B cell (primary cell): ENCODE data around the gene GRIK2. TPM values are rescaled to one million over a fixed set of nuclear protein-coding genes. Genes with fewer than 3 reads are reported as not detected.

ENCODE experiments used
- ATAC-seq: fragments of 200-7000 bp; cut with Tn5 transposase; one replicate; pipeline ENCODE4 v1.10.0; 2021; ENCODE audit warnings: low read depth, mild to moderate bottlenecking, moderate number of reproducible peaks, moderate library complexity
- CTCF ChIA-PET: fragments of 350-600 bp; sonication (Branson Sonifier 250); formaldehyde crosslinking; loops from one replicate; lab custom pipeline; 2021; ENCODE audit warnings: antibody characterized with exemption, inconsistent platforms; lab: Charles Lee
- POLR2A ChIA-PET: fragments of 350-600 bp; sonication (Branson Sonifier 250); formaldehyde crosslinking; loops from one replicate; lab custom pipeline; 2021; ENCODE audit warnings: antibody characterized with exemption; lab: Charles Lee
- DNase-seq: peaks from one replicate; pipeline ENCODE4 v3.0.0; 2013
- H2AFZ ChIP-seq: 2 replicates; pipeline ENCODE4 v1.6.1; 2012; ENCODE audit warnings: mild to moderate bottlenecking, low read depth, low read length; ENCODE audit not compliant: insufficient read depth, poor library complexity, severe bottlenecking
- H3K27ac ChIP-seq, 2 donors: 1 replicate in 1 of 2; 2 replicates in 1 of 2; pipeline ENCODE4 v1.5.1; 2012 to 2013; ENCODE audit warnings: low read length in 2 of 2, mild to moderate bottlenecking in 2 of 2, moderate library complexity in 1 of 2
- H3K27me3 ChIP-seq, 4 experiments: fragments of 200-600 bp in 1 of 4; sonication (generic) in 1 of 4; replicated peaks in 1 of 4; 1 replicate in 2 of 4; 2 replicates in 2 of 4; pipeline versions ENCODE4 v1.6.1 to v1.7.0; 2013 to 2016; ENCODE audit warnings: low read length in 3 of 4, mild to moderate bottlenecking in 2 of 4, mixed read lengths in 1 of 4, moderate library complexity in 1 of 4; ENCODE audit not compliant: insufficient read depth in 4 of 4, control insufficient read depth in 3 of 4; ENCODE audit errors: control extremely low read depth in 1 of 4
- H3K36me3 ChIP-seq, 2 experiments: replicated peaks in 1 of 2; 1 replicate in 1 of 2; 2 replicates in 1 of 2; pipeline versions ENCODE4 v1.6.1 to v1.7.1; 2013; ENCODE audit warnings: low read length in 1 of 2; ENCODE audit not compliant: insufficient read depth in 2 of 2, control insufficient read depth in 1 of 2; ENCODE audit errors: control extremely low read depth in 1 of 2, extremely low read depth in 1 of 2
- H3K4me1 ChIP-seq, 2 donors: fragments of 200-600 bp in 1 of 2; sonication (generic) in 1 of 2; 1 replicate in 1 of 2; 2 replicates in 1 of 2; pipeline versions ENCODE4 v1.5.1 to v1.6.1; 2013 to 2017; ENCODE audit warnings: low read length in 2 of 2; ENCODE audit not compliant: control insufficient read depth in 2 of 2, insufficient read depth in 2 of 2
- H3K4me2 ChIP-seq: replicated peaks from 2 replicates; pipeline ENCODE3; 2012; ENCODE audit warnings: mild to moderate bottlenecking, low read depth, low read length; ENCODE audit not compliant: poor library complexity, severe bottlenecking
- H3K4me3 ChIP-seq, 5 experiments: fragments of 200-600 bp in 1 of 5; sonication (generic) in 1 of 5; 1 replicate in 3 of 5; 2 replicates in 2 of 5; pipeline versions ENCODE4 v1.5.1 to v1.7.0; 2011 to 2016; ENCODE audit warnings: low read length in 4 of 5, mild to moderate bottlenecking in 4 of 5, low read depth in 2 of 5, control low read depth in 1 of 5, moderate library complexity in 1 of 5; ENCODE audit not compliant: insufficient read depth in 1 of 5; ENCODE audit errors: control extremely low read depth in 1 of 5, extremely low read depth in 1 of 5
- H3K79me2 ChIP-seq: fragments of 200-600 bp; sonication (generic); one replicate; pipeline ENCODE4 v1.6.0; 2016; ENCODE audit warnings: low read length; ENCODE audit not compliant: control insufficient read depth, insufficient read depth
- H3K9ac ChIP-seq: fragments of 200-600 bp; sonication (generic); 2 replicates; pipeline ENCODE4 v1.6.1; 2017; ENCODE audit warnings: mild to moderate bottlenecking, low read length, moderate library complexity
- H3K9me3 ChIP-seq, 3 donors: one replicate each; pipeline versions ENCODE4 v1.6.1 to v1.7.1; 2013; ENCODE audit warnings: low read length in 2 of 3; ENCODE audit not compliant: control insufficient read depth in 2 of 3, insufficient read depth in 1 of 3; ENCODE audit errors: control extremely low read depth in 1 of 3
- H4K20me1 ChIP-seq: 2 replicates; pipeline ENCODE4 v1.6.0; 2012; ENCODE audit warnings: mild to moderate bottlenecking, low read length; ENCODE audit not compliant: insufficient read depth, control insufficient read depth, poor library complexity, severe bottlenecking
- H3K27ac Mint-ChIP-seq: one replicate; pipeline ENCODE4 v1.8.0; 2021; ENCODE audit warnings: mixed read lengths
- H3K27me3 Mint-ChIP-seq: one replicate; pipeline ENCODE4 v1.8.0; 2021; ENCODE audit warnings: mixed read lengths
- H3K4me1 Mint-ChIP-seq: one replicate; pipeline ENCODE4 v1.8.0; 2021; ENCODE audit warnings: mixed read lengths
- H3K4me3 Mint-ChIP-seq: one replicate; pipeline ENCODE4 v1.8.0; 2021; ENCODE audit warnings: mixed read lengths
- H3K9me3 Mint-ChIP-seq: one replicate; pipeline ENCODE4 v1.8.0; 2022; ENCODE audit warnings: mixed read lengths; ENCODE audit not compliant: insufficient read depth
- CTCF ChIP-seq: fragments of 200-600 bp; IDR thresholded peaks from one replicate; pipeline ENCODE4 v1.8.0; 2022; ENCODE audit warnings: antibody characterized with exemption, mild to moderate bottlenecking
- EZH2 ChIP-seq: IDR thresholded peaks from 2 replicates; pipeline ENCODE4 v1.6.1; 2012; ENCODE audit warnings: borderline replicate concordance, low read depth, mild to moderate bottlenecking, moderate library complexity, low read length; ENCODE audit not compliant: insufficient read depth, poor library complexity, severe bottlenecking
- WGBS: methylation state at CpG from one replicate; pipeline ENCODE4 v1.1.5; 2013; ENCODE audit warnings: missing lambda C conversion rate; ENCODE audit not compliant: insufficient coverage; 5-methylcytosine and 5-hydroxymethylcytosine counted together
- intact Hi-C: fragments of 100-400 bp; cut with micrococcal nuclease; formaldehyde crosslinking; loops from one replicate; pipeline ENCODE4 v1.10.0; 2022
- polyA plus RNA-seq: library from polyadenylated mRNA; depleted of rRNA; stranded (reverse); fragments of >200 nt; gene quantifications from 2 replicates; pipeline ENCODE4 v1.2.3, GENCODE V29; 2012
- total RNA-seq, 2 donors: library from RNA; stranded (reverse); fragments of 120-200 nt in 1 of 2; gene quantifications; 1 replicate in 1 of 2; 2 replicates in 1 of 2; pipeline versions ENCODE4 v1.2.3 to v1.2.4, GENCODE V29; 2013 to 2022

GRIK2 gene
- total and polyA plus RNA-seq, 2 donors (not counting 1 experiment from before 2014, with no cell fraction given): not detected

- no peak overlapping the region for H3K4me3 ChIP-seq
- H3K9me3 ChIP-seq: no peaks in the 10 kb centered on the region
- ATAC-seq: no peak
- no peaks in the 10 kb centered on the region for H3K79me2 ChIP-seq
- no peaks in the 10 kb centered on the region for H4K20me1 ChIP-seq
- no peak overlapping the region for H3K9ac ChIP-seq
- H3K27ac Mint-ChIP-seq: no peak overlapping the region
- CTCF ChIA-PET: no interaction called here
- POLR2A ChIA-PET: no interaction called here
- no peak overlapping the region for H3K4me2 ChIP-seq
- no peaks in the 10 kb centered on the region for H3K4me1 Mint-ChIP-seq
- H2AFZ ChIP-seq: no peak overlapping the region
- H3K9me3 Mint-ChIP-seq: peaks cover 2% of the 10 kb centered on the region
- no peak overlapping the region for H3K4me3 Mint-ChIP-seq
- no peak for DNase-seq
- H3K36me3 ChIP-seq: no peaks in the 10 kb centered on the region
- no peaks in the 10 kb centered on the region for H3K27me3 Mint-ChIP-seq
- intact Hi-C loops: no loop called here
- no peaks in the 10 kb centered on the region for H3K27me3 ChIP-seq
- no peak overlapping the region for H3K27ac ChIP-seq
- TF ChIP-seq EZH2: no peak
- TF ChIP-seq CTCF: no peak
- H3K4me1 ChIP-seq: no peaks in the 10 kb centered on the region
Observed at GRCh38 chr6:102022803-102023202, 629.3 kb downstream of the GRIK2 start.

DNA sequence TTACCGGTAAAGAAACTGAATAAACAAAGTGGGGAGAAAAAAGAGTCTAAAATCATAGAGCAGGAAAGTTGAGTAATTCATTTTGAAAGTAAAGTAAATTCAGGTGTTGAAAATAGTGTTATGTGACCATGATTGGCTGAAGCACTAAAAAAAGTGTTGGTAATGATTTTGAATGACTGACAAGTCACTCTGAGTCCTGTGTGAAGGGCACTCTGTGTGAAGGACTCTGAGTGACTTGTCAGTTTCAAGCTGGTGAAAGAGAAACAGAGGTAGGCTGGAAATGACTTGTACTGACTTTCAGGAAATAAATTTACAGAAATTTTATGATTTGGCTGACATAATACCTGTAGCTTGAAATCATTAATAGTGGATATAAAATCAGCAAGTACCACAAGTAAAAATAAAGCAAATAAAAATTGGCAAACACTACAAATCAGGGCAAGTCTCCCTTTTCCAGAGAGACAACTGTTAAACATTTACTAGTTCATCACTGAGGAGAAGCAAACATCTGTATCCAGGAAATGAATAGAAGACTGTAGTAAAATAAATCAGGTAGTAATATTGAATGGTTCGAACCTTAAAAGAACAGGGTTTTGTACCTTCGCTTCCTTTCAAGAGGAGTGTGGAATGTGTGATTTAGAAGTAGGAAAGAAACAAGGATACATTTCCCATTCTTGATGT, 630.6 kb downstream of the GRIK2 start:
- Histone ChIP-seq H3K36me3 (no peaks in the 10 kb centered on the region), H3K4me3 (no peak overlapping the region), H3K27ac (no peak overlapping the region), H2AFZ (no peak overlapping the region), H3K79me2 (no peaks in the 10 kb centered on the region), H3K4me1 (no peaks in the 10 kb centered on the region), H3K4me2 (no peak overlapping the region), H4K20me1 (no peaks in the 10 kb centered on the region), H3K9me3 (no peaks in the 10 kb centered on the region), H3K27me3 (no peaks in the 10 kb centered on the region), H3K9ac (no peak overlapping the region)
- H3K4me1 Mint-ChIP-seq: no peaks in the 10 kb centered on the region
- no peak overlapping the region for H3K4me3 Mint-ChIP-seq
- WGBS: 80% methylated on average over 1 of the region's 3 CpGs
- H3K27ac Mint-ChIP-seq: no peak overlapping the region
- DNase-seq: no peak
- ChIA-PET CTCF (no interaction called here), POLR2A (no interaction called here)
- TF ChIP-seq CTCF (no peak), EZH2 (no peak)
- intact Hi-C loops: no loop called here
- ATAC-seq: no peak
- H3K27me3 Mint-ChIP-seq: no peaks in the 10 kb centered on the region
- peaks cover 2% of the 10 kb centered on the region for H3K9me3 Mint-ChIP-seq
